HCT116 (cell line): Measurements from ENCODE around the gene MRFAP1L1. TPM values are rescaled to one million over a fixed set of nuclear protein-coding genes. Genes with fewer than 3 reads are reported as not detected.

Source experiments
- ATAC-seq: fragments of 200-7000 bp; cut with Tn5 transposase; 2 replicates; pipeline ENCODE4 v1.9.1; 2020; ENCODE audit warnings: mild to moderate bottlenecking, moderate library complexity
- BruUV-seq: library from RNA; stranded (reverse); fragments of 400-500 nt; replicated peaks from 2 replicates; lab custom pipeline; 2021; lab: Mats Ljungman, UMichigan
- CTCF ChIA-PET: fragments of 300-600 bp; sonication (Branson Sonifier 250); formaldehyde crosslinking; loops from one replicate; lab custom pipeline; 2021; ENCODE audit warnings: antibody characterized with exemption; lab: Charles Lee
- POLR2A ChIA-PET: fragments of 300-600, 350-600 bp; sonication (Branson Sonifier 250); formaldehyde crosslinking; loops from one replicate; lab custom pipeline; 2021; ENCODE audit warnings: antibody characterized with exemption; lab: Charles Lee
- RAD21 ChIA-PET, 2 experiments: fragments of 300-600 bp; sonication (Branson Sonifier 250); formaldehyde crosslinking; loops; one replicate each; lab custom pipeline; 2023; ENCODE audit warnings: low total read pairs in 2 of 2; ENCODE audit not compliant: uncharacterized antibody in 2 of 2, unreplicated experiment in 2 of 2, low non-redundant PET in 1 of 2; lab: Charles Lee
- DNase-seq: peaks from one replicate; pipeline ENCODE4 v3.0.0-alpha.2; 2010; ENCODE audit warnings: low read depth, low spot score
- H2AFZ ChIP-seq: fragments of 200-600 bp; shearing (Covaris generic), sonication (generic); 2 replicates; pipeline ENCODE4 v1.6.1; 2017; ENCODE audit warnings: low read depth, mixed run types, mixed read lengths, antibody characterized with exemption, low read length; ENCODE audit not compliant: poor library complexity, severe bottlenecking
- H3K27ac ChIP-seq: 2 replicates; pipeline ENCODE4 v1.5.1; 2012; ENCODE audit warnings: low read depth, low read length
- H3K27me3 ChIP-seq: fragments of 200-600 bp; sonication (generic); 2 replicates; pipeline ENCODE4 v1.6.1; 2016; ENCODE audit warnings: mixed run types, low read length, mixed read lengths; ENCODE audit not compliant: insufficient read depth
- H3K36me3 ChIP-seq, 2 experiments: fragments of 200-500 bp in 1 of 2; fragments of 200-600 bp in 1 of 2; sonication (Bioruptor generic) in 1 of 2; sonication (generic) in 1 of 2; 2 replicates each; pipeline versions ENCODE4 v1.5.1 to v1.6.1; 2014 to 2016; ENCODE audit warnings: low read length in 2 of 2, inconsistent platforms in 1 of 2, mixed read lengths in 1 of 2, mixed run types in 1 of 2; ENCODE audit not compliant: insufficient read depth in 2 of 2, control insufficient read depth in 1 of 2
- H3K4me1 ChIP-seq, 2 experiments: fragments of 200-600 bp in 1 of 2; sonication (generic) in 1 of 2; 2 replicates each; pipeline versions ENCODE4 v1.5.1 to v1.6.1; 2012 to 2017; ENCODE audit warnings: low read length in 2 of 2, inconsistent platforms in 1 of 2, mild to moderate bottlenecking in 1 of 2, mixed read lengths in 1 of 2, mixed run types in 1 of 2, moderate library complexity in 1 of 2; ENCODE audit not compliant: insufficient read depth in 2 of 2, control insufficient read depth in 1 of 2
- H3K4me2 ChIP-seq: fragments of 200-600 bp; sonication (generic); 2 replicates; pipeline ENCODE4 v1.6.1; 2017; ENCODE audit warnings: mixed run types, low read length, mixed read lengths
- H3K4me3 ChIP-seq, 2 experiments: fragments of 200-600 bp in 1 of 2; sonication (generic) in 1 of 2; replicated peaks in 1 of 2; 2 replicates each; pipeline ENCODE4 v1.5.1; 2011 to 2016; ENCODE audit warnings: low read length in 2 of 2, control low read depth in 1 of 2, low read depth in 1 of 2, mild to moderate bottlenecking in 1 of 2, mixed read lengths in 1 of 2, mixed run types in 1 of 2
- H3K79me2 ChIP-seq: fragments of 200-600 bp; sonication (generic); 2 replicates; pipeline ENCODE4 v1.6.1; 2017; ENCODE audit warnings: mild to moderate bottlenecking, mixed run types, low read length, moderate library complexity, mixed read lengths; ENCODE audit not compliant: insufficient read depth
- H3K9ac ChIP-seq: fragments of 200-600 bp; sonication (generic); 2 replicates; pipeline ENCODE4 v1.6.1; 2016; ENCODE audit warnings: low read length, mixed read lengths
- H3K9me2 ChIP-seq: fragments of 200-600 bp; sonication (generic), shearing (Covaris generic); 2 replicates; pipeline ENCODE4 v1.6.1; 2017; ENCODE audit warnings: mixed run types, mild to moderate bottlenecking, moderate library complexity; ENCODE audit not compliant: insufficient read depth
- H3K9me3 ChIP-seq, 2 experiments: fragments of 200-500 bp in 1 of 2; fragments of 200-600 bp in 1 of 2; sonication (Bioruptor generic) in 1 of 2; sonication (generic) in 1 of 2; 2 replicates each; pipeline ENCODE4 v1.6.1; 2014 to 2017; ENCODE audit warnings: low read length in 2 of 2, mixed read lengths in 2 of 2, inconsistent platforms in 1 of 2, low read depth in 1 of 2, mild to moderate bottlenecking in 1 of 2, mixed run types in 1 of 2, moderate library complexity in 1 of 2; ENCODE audit not compliant: control insufficient read depth in 1 of 2, insufficient read depth in 1 of 2
- H4K20me1 ChIP-seq: fragments of 200-600 bp; sonication (generic), shearing (Covaris generic); 2 replicates; pipeline ENCODE4 v1.6.1; 2017; ENCODE audit warnings: mixed run types, mild to moderate bottlenecking, moderate library complexity; ENCODE audit not compliant: insufficient read depth
- EGR1 ChIP-seq: IDR thresholded peaks from 2 replicates; pipeline ENCODE4 v1.6.1; 2012; ENCODE audit warnings: low read depth
- EZH2 ChIP-seq: fragments of 200-600 bp; sonication (generic); IDR thresholded peaks from 2 replicates; pipeline ENCODE4 v1.6.1; 2017; ENCODE audit warnings: antibody characterized with exemption, mixed run types
- EZH2phosphoT487 ChIP-seq: fragments of 200-600 bp; IDR thresholded peaks from 2 replicates; pipeline ENCODE4 v1.6.1; 2018; ENCODE audit warnings: antibody characterized with exemption, borderline replicate concordance
- FOSL1 ChIP-seq: IDR thresholded peaks from 2 replicates; pipeline ENCODE4 v1.6.1; 2012; ENCODE audit warnings: low read depth
- POLR2AphosphoS5 ChIP-seq: IDR thresholded peaks from 2 replicates; pipeline ENCODE4 v1.6.1; 2011; ENCODE audit warnings: mild to moderate bottlenecking, low read depth, low read length, moderate library complexity
- RAD21 ChIP-seq: IDR thresholded peaks from 2 replicates; pipeline ENCODE4 v1.6.1; 2012; ENCODE audit warnings: low read depth, mild to moderate bottlenecking
- SIN3A ChIP-seq: IDR thresholded peaks from 2 replicates; pipeline ENCODE4 v1.6.1; 2012; ENCODE audit warnings: low read depth
- SP1 ChIP-seq: IDR thresholded peaks from 2 replicates; pipeline ENCODE4 v1.6.1; 2012; ENCODE audit warnings: low read depth
- SRF ChIP-seq: IDR thresholded peaks from 2 replicates; pipeline ENCODE4 v1.6.1; 2012; ENCODE audit warnings: low read depth
- TCF7L2 ChIP-seq: IDR thresholded peaks from 2 replicates; pipeline ENCODE4 v1.7.0; 2011; ENCODE audit warnings: borderline replicate concordance, inconsistent platforms; ENCODE audit not compliant: insufficient read depth, insufficient read length; ENCODE audit errors: extremely low read depth
- ZNF274 ChIP-seq: fragments of 200-500 bp; sonication (Bioruptor generic); IDR thresholded peaks from 2 replicates; pipeline ENCODE4 v1.6.1; 2014; ENCODE audit warnings: mild to moderate bottlenecking, low read depth, low read length, inconsistent platforms
- intact Hi-C: fragments of 100-400 bp; cut with micrococcal nuclease; formaldehyde crosslinking; loops from 2 replicates; pipeline ENCODE4 v1.10.0; 2022
- total RNA-seq: library from RNA; stranded (reverse); gene quantifications from one replicate; pipeline ENCODE4 v1.2.1, GENCODE V29; 2021; ENCODE audit not compliant: unreplicated experiment
- TF ChIP-seq, protein P1 (sequence below): IDR thresholded peaks from 2 replicates; pipeline ENCODE4 v1.6.1; 2012
- TF ChIP-seq, protein P2 (sequence below): IDR thresholded peaks from 2 replicates; pipeline ENCODE4 v1.6.1; 2012; ENCODE audit warnings: low read depth
- TF ChIP-seq, protein P3 (sequence below): IDR thresholded peaks from 2 replicates; pipeline ENCODE4 v1.6.1; 2012
- TF ChIP-seq, protein P4 (sequence below): IDR thresholded peaks from 2 replicates; pipeline ENCODE4 v1.6.1; 2011; ENCODE audit warnings: mild to moderate bottlenecking, low read length, moderate library complexity; ENCODE audit not compliant: insufficient replicate concordance; ENCODE audit errors: extremely low read depth
- TF ChIP-seq, protein P5 (sequence below), 3 experiments: fragments of 200-600 bp in 1 of 3; sonication (generic) in 1 of 3; IDR thresholded peaks in 2 of 3; conservative IDR thresholded peaks in 1 of 3; 2 replicates each; pipeline ENCODE4 v1.5.1; 2012 to 2017; ENCODE audit warnings: low read depth in 2 of 3, low read length in 2 of 3, antibody characterized with exemption in 1 of 3, borderline replicate concordance in 1 of 3, control low read depth in 1 of 3, mild to moderate bottlenecking in 1 of 3, mixed read lengths in 1 of 3, mixed run types in 1 of 3, moderate library complexity in 1 of 3; ENCODE audit not compliant: insufficient read depth in 1 of 3

The MRFAP1L1 gene
- total RNA-seq, 1 experiment from 2014 or later, result 43.0 TPM

DNA sequence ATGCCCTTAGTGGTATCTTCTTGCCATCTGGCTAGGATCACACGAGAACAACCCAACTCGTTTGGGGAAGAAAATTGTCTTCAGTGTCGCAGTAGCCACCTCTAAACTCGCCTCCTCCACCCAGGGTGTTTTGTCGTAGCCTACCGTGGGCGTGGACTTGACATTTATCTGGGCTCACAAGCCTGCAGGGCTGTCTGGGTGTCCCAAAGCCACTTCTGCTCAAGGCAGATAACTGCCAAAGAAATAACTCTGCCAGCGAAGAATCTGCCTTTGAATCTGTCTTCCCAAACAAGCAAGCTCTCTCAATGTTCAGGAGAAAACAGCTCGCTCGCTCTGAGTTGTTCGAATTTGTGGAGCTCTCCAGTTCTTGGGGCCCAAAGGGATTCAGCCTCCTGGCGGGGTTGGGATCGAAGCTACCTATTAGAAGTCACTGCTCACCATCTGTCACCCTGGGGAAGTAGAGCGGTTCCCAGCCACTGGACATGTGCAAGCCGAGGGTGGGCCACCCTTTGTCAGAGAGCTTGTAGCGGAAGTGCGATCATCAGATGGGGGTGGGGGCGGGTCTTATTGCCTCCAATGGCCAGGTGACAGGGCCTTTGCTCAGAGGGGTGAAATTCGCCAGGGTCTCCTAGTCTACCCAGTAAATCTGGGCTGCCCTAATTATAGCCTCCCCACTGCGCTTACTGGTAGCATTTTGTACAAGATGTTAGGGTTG is 21.1 kb upstream of the MRFAP1L1 start:
- H3K4me2 ChIP-seq, result no peak overlapping the region
- ChIA-PET RAD21 (no interaction called here), POLR2A (no interaction called here), CTCF (no interaction called here)
- BruUV-seq, result no TSS peak
- H3K79me2 ChIP-seq, result no peaks in the 10 kb centered on the region
- H3K9me3 ChIP-seq, result no peaks in the 10 kb centered on the region
- DNase-seq, result no peak
- no peak overlapping the region for H3K9ac ChIP-seq
- H3K9me2 ChIP-seq, result no peaks in the 10 kb centered on the region
- no peak for TF ChIP-seq FOSL1
- TF ChIP-seq SP1, result no peak
- TF ChIP-seq EGR1, result no peak
- TF ChIP-seq TCF7L2, result no peak
- no peak for TF ChIP-seq EZH2phosphoT487
- TF ChIP-seq, protein P1, sequence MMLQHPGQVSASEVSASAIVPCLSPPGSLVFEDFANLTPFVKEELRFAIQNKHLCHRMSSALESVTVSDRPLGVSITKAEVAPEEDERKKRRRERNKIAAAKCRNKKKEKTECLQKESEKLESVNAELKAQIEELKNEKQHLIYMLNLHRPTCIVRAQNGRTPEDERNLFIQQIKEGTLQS, result no peak
- TF ChIP-seq, protein P2, sequence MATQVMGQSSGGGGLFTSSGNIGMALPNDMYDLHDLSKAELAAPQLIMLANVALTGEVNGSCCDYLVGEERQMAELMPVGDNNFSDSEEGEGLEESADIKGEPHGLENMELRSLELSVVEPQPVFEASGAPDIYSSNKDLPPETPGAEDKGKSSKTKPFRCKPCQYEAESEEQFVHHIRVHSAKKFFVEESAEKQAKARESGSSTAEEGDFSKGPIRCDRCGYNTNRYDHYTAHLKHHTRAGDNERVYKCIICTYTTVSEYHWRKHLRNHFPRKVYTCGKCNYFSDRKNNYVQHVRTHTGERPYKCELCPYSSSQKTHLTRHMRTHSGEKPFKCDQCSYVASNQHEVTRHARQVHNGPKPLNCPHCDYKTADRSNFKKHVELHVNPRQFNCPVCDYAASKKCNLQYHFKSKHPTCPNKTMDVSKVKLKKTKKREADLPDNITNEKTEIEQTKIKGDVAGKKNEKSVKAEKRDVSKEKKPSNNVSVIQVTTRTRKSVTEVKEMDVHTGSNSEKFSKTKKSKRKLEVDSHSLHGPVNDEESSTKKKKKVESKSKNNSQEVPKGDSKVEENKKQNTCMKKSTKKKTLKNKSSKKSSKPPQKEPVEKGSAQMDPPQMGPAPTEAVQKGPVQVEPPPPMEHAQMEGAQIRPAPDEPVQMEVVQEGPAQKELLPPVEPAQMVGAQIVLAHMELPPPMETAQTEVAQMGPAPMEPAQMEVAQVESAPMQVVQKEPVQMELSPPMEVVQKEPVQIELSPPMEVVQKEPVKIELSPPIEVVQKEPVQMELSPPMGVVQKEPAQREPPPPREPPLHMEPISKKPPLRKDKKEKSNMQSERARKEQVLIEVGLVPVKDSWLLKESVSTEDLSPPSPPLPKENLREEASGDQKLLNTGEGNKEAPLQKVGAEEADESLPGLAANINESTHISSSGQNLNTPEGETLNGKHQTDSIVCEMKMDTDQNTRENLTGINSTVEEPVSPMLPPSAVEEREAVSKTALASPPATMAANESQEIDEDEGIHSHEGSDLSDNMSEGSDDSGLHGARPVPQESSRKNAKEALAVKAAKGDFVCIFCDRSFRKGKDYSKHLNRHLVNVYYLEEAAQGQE, result no peak
- TF ChIP-seq POLR2AphosphoS5, result no peak
- TF ChIP-seq, protein P3, sequence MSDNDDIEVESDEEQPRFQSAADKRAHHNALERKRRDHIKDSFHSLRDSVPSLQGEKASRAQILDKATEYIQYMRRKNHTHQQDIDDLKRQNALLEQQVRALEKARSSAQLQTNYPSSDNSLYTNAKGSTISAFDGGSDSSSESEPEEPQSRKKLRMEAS, result no peak
- TF ChIP-seq RAD21, result no peak
- TF ChIP-seq, protein P4, sequence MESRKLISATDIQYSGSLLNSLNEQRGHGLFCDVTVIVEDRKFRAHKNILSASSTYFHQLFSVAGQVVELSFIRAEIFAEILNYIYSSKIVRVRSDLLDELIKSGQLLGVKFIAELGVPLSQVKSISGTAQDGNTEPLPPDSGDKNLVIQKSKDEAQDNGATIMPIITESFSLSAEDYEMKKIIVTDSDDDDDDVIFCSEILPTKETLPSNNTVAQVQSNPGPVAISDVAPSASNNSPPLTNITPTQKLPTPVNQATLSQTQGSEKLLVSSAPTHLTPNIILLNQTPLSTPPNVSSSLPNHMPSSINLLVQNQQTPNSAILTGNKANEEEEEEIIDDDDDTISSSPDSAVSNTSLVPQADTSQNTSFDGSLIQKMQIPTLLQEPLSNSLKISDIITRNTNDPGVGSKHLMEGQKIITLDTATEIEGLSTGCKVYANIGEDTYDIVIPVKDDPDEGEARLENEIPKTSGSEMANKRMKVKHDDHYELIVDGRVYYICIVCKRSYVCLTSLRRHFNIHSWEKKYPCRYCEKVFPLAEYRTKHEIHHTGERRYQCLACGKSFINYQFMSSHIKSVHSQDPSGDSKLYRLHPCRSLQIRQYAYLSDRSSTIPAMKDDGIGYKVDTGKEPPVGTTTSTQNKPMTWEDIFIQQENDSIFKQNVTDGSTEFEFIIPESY, result no peak
- no peak for TF ChIP-seq EZH2
- TF ChIP-seq SRF, result no peak
- no peak for TF ChIP-seq SIN3A
- TF ChIP-seq ZNF274, result no peak
- TF ChIP-seq, protein P5, sequence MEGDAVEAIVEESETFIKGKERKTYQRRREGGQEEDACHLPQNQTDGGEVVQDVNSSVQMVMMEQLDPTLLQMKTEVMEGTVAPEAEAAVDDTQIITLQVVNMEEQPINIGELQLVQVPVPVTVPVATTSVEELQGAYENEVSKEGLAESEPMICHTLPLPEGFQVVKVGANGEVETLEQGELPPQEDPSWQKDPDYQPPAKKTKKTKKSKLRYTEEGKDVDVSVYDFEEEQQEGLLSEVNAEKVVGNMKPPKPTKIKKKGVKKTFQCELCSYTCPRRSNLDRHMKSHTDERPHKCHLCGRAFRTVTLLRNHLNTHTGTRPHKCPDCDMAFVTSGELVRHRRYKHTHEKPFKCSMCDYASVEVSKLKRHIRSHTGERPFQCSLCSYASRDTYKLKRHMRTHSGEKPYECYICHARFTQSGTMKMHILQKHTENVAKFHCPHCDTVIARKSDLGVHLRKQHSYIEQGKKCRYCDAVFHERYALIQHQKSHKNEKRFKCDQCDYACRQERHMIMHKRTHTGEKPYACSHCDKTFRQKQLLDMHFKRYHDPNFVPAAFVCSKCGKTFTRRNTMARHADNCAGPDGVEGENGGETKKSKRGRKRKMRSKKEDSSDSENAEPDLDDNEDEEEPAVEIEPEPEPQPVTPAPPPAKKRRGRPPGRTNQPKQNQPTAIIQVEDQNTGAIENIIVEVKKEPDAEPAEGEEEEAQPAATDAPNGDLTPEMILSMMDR (IDR thresholded peaks at IDR 0.05 in 2 of 3, conservative IDR thresholded peaks at IDR 0.05 in 1 of 3; ENCODE audit: borderline replicate concordance in 1 of 3, insufficient read depth in 1 of 3, low read depth in 2 of 3, low read length in 2 of 3), result no peak
- H4K20me1 ChIP-seq, result no peaks in the 10 kb centered on the region
- H3K4me1 ChIP-seq, result peaks cover 12 to 32% of the 10 kb centered on the region in 2 experiments
- no peak for ATAC-seq
- H3K36me3 ChIP-seq, result no peaks in the 10 kb centered on the region
- no peaks in the 10 kb centered on the region for H3K27me3 ChIP-seq
- no peak overlapping the region for H3K27ac ChIP-seq
- H2AFZ ChIP-seq, result no peak overlapping the region
- H3K4me3 ChIP-seq, result no peak overlapping the region
- intact Hi-C loops, result no loop called here
